Raji (cell line): ENCODE results near the gene LSAMP.

Experiments used
- POLR2A ChIP-seq: IDR thresholded peaks from 2 replicates; pipeline ENCODE4 v1.6.1; 2011; ENCODE audit warnings: low read depth, low read length, control low read depth; ENCODE audit not compliant: insufficient read depth

Gene LSAMP

GRCh38 chr3:115968871-115969270, 476.4 kb downstream of the LSAMP start:
- no peak for TF ChIP-seq POLR2A

GRCh38 chr3:115961380-115961779, 483.9 kb downstream of the LSAMP start:
- TF ChIP-seq POLR2A = no peak

- TF ChIP-seq POLR2A = no peak
Observed at GRCh38 chr3:115960799-115961198, 484.5 kb downstream of the LSAMP start.

GRCh38 chr3:115958526-115958925, 486.8 kb downstream of the LSAMP start:
- no peak for TF ChIP-seq POLR2A

- no peak for TF ChIP-seq POLR2A
Observed at GRCh38 chr3:115947325-115947724, 498.0 kb downstream of the LSAMP start.

GRCh38 chr3:115943579-115943978, 501.7 kb downstream of the LSAMP start:
- no peak for TF ChIP-seq POLR2A

- TF ChIP-seq POLR2A = no peak
Observed at GRCh38 chr3:115937054-115937453, 508.2 kb downstream of the LSAMP start.

GRCh38 chr3:115932807-115933206, 512.5 kb downstream of the LSAMP start:
- no peak for TF ChIP-seq POLR2A

GRCh38 chr3:115931581-115931980, 513.7 kb downstream of the LSAMP start:
- TF ChIP-seq POLR2A = no peak

- no peak for TF ChIP-seq POLR2A
Observed at GRCh38 chr3:115930922-115931321, 514.4 kb downstream of the LSAMP start.

- TF ChIP-seq POLR2A = no peak
Observed at GRCh38 chr3:115930168-115930567, 515.1 kb downstream of the LSAMP start.

- no peak for TF ChIP-seq POLR2A
Observed at GRCh38 chr3:115928376-115928775, 516.9 kb downstream of the LSAMP start.

- no peak for TF ChIP-seq POLR2A
Observed at GRCh38 chr3:115927197-115927596, 518.1 kb downstream of the LSAMP start.

GRCh38 chr3:115922681-115923347, 522.5 kb downstream of the LSAMP start:
- no peak for TF ChIP-seq POLR2A

- TF ChIP-seq POLR2A = no peak
Observed at GRCh38 chr3:115921711-115922110, 523.6 kb downstream of the LSAMP start.

- TF ChIP-seq POLR2A = no peak
Observed at GRCh38 chr3:115918900-115919299, 526.4 kb downstream of the LSAMP start.

- no peak for TF ChIP-seq POLR2A
Observed at GRCh38 chr3:115916866-115917265, 528.4 kb downstream of the LSAMP start.
